ENCODE results near the gene ZNF625.

The ZNF625 gene

GRCh38 chr19:12156223-12157058 is at the start of gene ZNF625:
TSS of gene ZNF625 (minus strand) at chr19:12156734. CDS start at chr19:12156558, 176 bp downstream.
- TF ChIP-seq CTCF (IDR thresholded peaks at IDR 0.05; ENCODE audit: extremely low read depth, insufficient read depth, missing control alignments) = no peak
- in situ Hi-C loops (cut with MboI; ENCODE audit: low pct_unique_long_range_greater_than_20kb, low sequenced_read_pairs, unreplicated experiment) = no loop called here
- DNase-seq (ENCODE audit: low spot score) = peak; percentile 90

GRCh38 chr19:12205296-12205695 is 48.8 kb upstream of the ZNF625 start:
- in situ Hi-C loops (cut with MboI; ENCODE audit: low pct_unique_long_range_greater_than_20kb, low sequenced_read_pairs, unreplicated experiment) = no loop called here
- TF ChIP-seq CTCF (IDR thresholded peaks at IDR 0.05; ENCODE audit: extremely low read depth, insufficient read depth, missing control alignments) = no peak
- no peak for DNase-seq (ENCODE audit: low spot score)

- no peak for DNase-seq (ENCODE audit: low spot score)
- peak; percentile 48 for TF ChIP-seq CTCF (IDR thresholded peaks at IDR 0.05; ENCODE audit: extremely low read depth, insufficient read depth, missing control alignments)
- in situ Hi-C loops (cut with MboI; ENCODE audit: low pct_unique_long_range_greater_than_20kb, low sequenced_read_pairs, unreplicated experiment) = no loop called here
Observed at GRCh38 chr19:12202250-12202649, 45.7 kb upstream of the ZNF625 start.

- no peak for TF ChIP-seq CTCF (IDR thresholded peaks at IDR 0.05; ENCODE audit: extremely low read depth, insufficient read depth, missing control alignments)
- DNase-seq (ENCODE audit: low spot score) = no peak
- in situ Hi-C loops (cut with MboI; ENCODE audit: low pct_unique_long_range_greater_than_20kb, low sequenced_read_pairs, unreplicated experiment) = no loop called here
Observed at GRCh38 chr19:12199757-12200419, 43.4 kb upstream of the ZNF625 start.

GRCh38 chr19:12198136-12198535 is 41.6 kb upstream of the ZNF625 start:
- in situ Hi-C loops (cut with MboI; ENCODE audit: low pct_unique_long_range_greater_than_20kb, low sequenced_read_pairs, unreplicated experiment) = no loop called here
- DNase-seq (ENCODE audit: low spot score) = no peak
- TF ChIP-seq CTCF (IDR thresholded peaks at IDR 0.05; ENCODE audit: extremely low read depth, insufficient read depth, missing control alignments) = no peak

- in situ Hi-C loops (cut with MboI; ENCODE audit: low pct_unique_long_range_greater_than_20kb, low sequenced_read_pairs, unreplicated experiment) = no loop called here
- DNase-seq (ENCODE audit: low spot score) = peak; percentile 37
- TF ChIP-seq CTCF (IDR thresholded peaks at IDR 0.05; ENCODE audit: extremely low read depth, insufficient read depth, missing control alignments) = no peak
Observed at GRCh38 chr19:12194827-12195731, 38.5 kb upstream of the ZNF625 start.

All from GM13977 (cell line).